ENCODE measurements around the gene ETFBKMT.

DNA sequence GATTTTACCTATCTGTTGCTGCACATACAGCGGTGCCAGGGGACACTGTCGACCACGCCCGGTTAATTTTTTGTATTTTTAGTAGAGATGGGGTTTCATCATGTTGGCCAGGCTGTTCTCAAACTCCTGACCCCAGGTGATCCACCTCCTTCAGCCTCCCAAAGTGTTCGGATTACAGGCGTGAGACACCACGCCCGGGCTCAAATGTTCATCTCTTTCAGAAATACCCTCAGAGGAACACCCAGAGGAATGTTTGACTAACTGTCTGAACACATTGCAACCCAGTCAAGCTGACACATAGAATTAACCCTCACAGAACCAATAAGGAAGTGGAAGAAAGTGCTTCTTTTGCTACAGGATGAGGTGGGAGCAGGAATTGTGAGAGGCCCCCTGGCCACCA, 15.0 kb upstream of the ETFBKMT start:
- TF ChIP-seq POLR2A (IDR thresholded peaks at IDR 0.05) = no peak
- TF ChIP-seq, protein P1, sequence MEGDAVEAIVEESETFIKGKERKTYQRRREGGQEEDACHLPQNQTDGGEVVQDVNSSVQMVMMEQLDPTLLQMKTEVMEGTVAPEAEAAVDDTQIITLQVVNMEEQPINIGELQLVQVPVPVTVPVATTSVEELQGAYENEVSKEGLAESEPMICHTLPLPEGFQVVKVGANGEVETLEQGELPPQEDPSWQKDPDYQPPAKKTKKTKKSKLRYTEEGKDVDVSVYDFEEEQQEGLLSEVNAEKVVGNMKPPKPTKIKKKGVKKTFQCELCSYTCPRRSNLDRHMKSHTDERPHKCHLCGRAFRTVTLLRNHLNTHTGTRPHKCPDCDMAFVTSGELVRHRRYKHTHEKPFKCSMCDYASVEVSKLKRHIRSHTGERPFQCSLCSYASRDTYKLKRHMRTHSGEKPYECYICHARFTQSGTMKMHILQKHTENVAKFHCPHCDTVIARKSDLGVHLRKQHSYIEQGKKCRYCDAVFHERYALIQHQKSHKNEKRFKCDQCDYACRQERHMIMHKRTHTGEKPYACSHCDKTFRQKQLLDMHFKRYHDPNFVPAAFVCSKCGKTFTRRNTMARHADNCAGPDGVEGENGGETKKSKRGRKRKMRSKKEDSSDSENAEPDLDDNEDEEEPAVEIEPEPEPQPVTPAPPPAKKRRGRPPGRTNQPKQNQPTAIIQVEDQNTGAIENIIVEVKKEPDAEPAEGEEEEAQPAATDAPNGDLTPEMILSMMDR (IDR thresholded peaks at IDR 0.05) = no peak

All from right lobe of liver (tissue), 4 donors.